DMS79 treated with DMSO at 0.1 percent for 48 hours (cell line): ENCODE data around the gene PRR7.
"Not testable (repeated sequence)": the region's sequence is repeated elsewhere in the genome, so short reads cannot be mapped to it uniquely, and the experiment has no call there.

ENCODE experiments used
- DNase-seq: peaks from one replicate; lab custom pipeline; 2025; lab: John Stamatoyannopoulos, UW

The PRR7 gene

DNA sequence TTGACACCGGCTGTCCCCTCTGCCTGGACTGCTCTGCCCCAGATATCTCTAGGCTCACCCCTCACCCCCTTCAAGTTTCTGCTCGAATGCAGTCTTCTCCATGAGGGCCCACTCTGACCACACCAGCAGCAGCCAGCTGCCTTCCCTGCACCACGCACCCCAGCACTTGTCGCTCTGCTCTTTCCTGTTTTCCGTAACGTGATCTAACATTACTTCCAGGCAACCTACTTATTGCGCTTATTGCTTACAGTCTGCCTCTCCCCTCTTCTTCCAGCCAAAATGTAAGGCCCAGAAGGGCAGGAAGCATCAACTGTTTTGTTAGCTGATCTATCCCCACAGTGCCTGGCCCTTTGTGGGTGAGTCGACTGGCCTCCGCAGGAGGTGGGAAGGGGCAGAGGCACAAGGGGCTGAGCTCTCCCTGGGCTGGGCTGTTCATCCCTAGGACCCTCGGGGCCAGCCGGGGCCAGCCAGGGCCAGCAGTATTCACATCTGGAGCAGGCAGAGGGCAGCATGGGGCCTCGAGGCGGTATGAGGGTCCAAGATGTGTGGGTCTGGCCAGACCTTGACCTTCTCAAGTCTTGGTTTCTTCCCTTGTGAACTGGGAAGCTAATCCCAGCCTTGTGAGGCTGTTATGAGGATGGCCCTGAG is 38.4 kb downstream of the PRR7 start:
- DNase-seq = no peak

DNA sequence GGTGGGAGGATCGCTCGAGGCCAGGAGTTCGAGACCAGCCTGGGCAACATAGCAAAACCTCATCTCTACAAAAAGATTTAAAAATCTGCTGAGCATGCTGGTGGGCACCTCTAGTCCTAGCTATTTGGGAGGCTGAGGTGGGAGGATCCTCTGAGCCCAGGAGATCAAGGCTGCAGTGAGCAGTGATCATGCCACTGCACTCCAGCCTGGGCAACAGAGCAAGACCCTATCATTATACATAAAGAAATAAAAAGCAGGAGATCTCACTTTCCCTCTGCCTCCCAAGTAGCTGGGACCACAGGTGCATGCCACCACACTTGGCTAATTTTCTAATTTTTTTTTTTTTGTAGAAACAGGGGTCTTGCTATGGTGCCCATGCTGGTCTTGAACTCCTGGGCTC is 39.1 kb downstream of the PRR7 start:
- not testable (repeated sequence) for DNase-seq

DNA sequence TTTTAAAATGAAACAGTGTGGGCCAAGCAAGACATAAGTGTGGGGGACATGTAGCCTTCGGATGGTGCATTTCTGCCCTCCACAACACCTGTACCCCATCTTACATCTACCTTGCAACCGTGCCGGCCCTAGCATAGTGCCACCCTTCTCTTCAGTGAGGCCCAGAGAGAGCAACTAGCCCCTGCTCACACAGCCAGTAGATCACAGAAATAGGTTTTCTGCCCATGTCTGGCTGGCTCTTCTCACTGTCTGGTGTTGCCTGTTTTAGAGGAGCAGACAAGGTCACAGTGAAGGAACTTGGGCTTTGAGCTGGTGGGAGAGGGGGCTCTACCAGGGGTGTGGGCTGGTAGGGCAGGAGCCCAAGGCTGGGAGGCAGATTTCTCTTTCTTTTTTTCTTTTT is 39.6 kb downstream of the PRR7 start:
- DNase-seq = no peak

DNA sequence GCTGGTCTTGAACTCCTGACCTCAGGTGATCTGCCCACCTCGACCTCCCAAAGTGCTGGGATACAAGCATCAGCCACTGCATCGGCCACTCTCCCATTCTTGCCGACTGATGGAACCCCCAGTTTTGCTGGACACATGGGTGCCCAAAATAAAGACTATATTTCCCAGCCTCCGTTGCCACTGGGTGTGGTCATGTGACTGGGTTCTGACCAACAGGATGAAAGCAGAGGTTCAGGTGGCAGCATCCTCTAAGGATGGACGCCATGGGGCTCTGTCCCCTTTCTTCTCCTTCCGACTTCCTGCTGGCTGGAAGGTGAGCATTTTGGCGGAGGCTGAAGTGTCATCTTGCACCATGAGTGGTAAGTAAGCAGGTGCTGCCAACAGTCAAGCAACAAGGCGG is 40.5 kb downstream of the PRR7 start:
- no peak for DNase-seq

DNA sequence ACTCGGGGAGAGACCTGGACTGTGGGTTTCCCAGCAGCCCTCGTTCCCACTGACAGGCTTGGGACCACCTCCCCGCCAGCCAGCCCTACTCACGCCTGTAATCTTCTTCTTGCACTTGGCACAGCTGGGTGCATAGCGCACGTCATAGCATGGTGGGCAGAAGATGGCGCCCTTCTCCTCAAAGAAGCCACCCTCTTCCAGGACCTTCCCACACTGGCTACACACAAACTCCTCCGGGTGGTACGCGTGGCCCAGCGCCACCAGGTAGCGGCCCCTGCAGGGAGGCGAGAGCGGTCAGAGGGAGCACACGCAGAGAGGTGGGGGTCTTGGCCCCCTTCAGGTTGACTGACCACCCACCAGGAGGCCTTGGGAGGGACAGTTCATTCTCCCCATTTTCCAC is 41.4 kb downstream of the PRR7 start:
- no peak for DNase-seq

DNA sequence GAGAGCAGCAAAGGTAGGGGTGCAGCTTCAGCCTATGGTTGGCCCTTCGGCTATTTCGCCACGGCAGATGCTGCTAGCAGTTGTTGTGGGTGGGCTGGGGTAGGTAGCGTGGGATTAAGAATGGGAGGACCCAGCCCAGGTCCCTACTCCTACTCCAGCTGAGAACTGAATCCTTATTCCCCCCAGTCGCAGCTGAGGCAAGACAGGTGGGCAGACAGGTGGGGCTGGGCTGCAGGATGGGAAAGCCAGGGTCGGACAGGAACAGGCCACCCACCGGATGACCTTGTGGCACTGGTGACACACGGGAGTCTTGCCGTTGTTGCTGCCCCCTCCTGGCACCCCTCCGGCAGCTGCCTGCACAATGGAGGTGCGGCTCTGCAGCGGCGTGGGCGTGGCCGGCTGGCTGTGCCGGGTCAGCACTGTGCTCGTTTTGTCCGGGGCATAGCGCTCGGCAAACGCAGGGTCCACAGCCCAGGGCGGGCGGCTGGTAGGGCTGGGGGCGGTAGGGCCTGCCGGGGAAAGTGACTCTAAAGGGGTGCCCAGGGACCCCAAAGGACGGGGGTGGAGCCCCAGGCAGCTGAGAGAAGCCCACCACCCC is 42.6 kb downstream of the PRR7 start:
- no peak for DNase-seq

DNA sequence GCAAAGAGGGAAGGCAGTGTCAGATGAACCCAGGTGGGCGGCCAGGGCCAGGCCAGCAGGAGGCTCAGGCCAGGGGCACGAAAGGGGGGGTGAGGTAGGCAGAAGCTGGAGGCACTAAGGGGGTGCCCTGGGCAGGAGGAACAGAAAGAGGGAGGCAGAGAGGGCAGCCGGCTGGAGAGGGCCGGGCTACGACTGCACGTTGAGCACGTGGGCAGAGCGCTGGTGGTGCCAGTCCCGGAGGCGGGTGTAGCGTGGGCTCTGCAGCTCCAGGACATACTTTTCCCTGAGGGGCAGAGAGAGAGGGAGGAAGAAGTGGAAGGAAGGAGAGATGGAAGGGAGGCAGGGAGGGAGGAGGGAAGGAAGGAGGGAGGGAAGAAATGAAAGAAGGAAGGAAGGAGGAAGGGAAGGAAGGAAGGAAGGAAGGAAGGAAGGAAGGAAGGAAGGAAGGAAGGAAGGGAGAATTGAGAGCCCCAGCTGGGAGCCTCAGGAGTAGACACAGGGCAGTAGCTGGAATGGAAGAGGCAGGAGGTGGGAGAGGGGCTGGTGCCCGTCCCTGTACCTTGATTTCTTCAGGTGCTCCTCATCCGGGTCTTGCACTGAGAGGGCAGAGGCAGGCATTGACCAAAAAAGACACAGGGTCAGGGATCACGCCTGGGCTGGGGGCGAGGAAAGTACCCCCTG is 43.8 kb downstream of the PRR7 start:
- no peak for DNase-seq

DNA sequence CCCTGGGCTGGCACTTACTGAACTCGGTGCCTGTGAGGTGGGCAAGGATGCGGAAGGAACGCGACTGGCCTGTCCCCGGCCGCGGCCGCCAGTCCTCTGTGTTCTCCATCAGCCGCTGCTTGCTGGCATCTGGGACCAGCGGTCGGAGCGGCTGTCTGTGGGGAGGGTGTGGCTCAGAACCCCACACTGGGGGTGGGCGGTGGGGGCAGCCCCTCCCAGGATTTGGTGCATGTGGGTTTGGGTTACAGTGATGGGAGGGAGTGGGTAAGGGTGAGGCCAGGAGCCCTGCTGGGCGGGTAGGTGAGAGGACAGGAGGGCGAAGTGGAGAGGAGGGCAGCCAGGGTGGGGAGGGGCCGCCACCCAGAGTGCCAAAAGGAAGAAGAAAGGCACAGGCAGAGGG is 44.4 kb downstream of the PRR7 start:
- DNase-seq = no peak

DNA sequence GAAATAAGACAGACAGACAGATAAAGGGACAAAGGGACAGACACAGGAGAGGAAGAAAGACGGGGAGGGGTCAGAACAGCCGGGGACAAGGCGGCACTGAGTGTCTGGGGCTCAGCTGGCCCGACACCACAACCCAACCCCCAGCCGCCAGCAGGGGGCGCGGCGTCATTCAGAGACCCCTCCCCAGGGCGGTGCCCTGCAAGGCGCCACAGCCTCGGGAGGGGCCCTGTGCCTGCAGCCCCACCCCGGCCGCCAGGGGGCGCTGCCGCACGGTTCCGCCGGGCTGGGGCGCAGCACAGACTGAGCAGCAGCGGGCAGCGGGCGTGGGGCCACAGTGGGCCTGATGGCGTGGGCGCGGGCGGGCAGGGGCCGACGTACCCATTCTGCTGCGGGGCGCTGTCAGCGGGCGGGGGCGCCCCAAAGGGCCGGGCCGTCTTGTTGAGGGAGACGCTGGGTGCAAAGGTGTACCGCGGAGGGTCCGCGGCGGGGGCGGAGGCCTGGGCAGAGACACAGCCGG is 44.9 kb downstream of the PRR7 start:
- DNase-seq = no peak

DNA sequence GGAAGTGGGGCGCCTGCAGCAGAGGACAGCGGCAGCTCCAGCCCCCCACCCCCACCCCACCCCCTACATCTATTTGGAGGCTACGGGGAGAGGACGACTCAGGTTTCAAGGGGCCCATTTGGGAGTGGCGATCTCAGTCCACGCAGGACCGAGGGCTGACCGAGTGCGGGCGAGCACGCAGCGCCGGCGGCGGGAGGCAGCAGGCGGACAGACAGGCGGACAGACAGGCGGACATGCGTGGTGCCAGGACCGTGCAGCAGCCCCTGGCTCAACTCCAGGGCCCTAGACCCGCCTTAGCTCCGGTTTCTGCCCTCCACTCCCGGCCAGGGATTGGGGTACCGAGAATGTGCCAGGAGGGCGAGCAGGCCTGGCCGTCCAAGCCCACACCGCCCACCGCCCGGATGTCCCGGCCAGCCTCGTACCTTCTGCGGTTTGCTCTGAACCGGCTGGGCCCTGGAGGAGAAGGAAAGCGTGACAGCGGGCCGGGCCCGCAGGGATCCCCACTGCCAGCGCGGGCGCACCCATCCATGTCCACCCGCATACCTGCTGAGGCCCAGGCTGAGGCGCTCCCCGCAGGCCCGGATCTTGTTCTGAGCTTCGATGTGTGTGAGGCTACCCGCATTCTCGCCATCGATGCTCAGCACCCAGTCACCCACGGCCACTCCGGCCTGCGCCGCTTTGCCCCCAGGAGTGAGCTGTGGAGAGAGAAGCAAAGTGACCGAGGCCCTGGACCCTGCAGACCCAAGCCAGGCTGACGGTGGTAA is 45.6 kb downstream of the PRR7 start:
- no peak for DNase-seq

DNA sequence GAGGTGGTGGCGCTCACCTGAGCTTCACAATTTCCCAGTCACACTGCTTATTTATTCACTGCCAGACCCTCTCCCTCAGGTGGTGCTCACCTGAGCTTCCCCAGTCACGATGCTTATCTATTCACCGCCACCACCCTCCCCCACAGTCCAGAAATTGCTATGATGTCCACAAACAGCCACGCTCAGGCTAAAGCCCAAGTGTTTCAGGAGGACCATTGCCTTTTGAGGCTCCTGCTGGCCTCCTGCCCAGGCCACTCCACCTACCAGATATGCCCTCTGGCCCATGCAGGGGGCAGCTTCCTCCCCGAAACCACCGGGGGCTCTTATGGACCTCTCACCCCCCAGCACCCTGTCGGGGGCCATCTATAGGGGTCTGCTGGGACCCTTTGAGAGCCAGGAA is 46.2 kb downstream of the PRR7 start:
- no peak for DNase-seq

DNA sequence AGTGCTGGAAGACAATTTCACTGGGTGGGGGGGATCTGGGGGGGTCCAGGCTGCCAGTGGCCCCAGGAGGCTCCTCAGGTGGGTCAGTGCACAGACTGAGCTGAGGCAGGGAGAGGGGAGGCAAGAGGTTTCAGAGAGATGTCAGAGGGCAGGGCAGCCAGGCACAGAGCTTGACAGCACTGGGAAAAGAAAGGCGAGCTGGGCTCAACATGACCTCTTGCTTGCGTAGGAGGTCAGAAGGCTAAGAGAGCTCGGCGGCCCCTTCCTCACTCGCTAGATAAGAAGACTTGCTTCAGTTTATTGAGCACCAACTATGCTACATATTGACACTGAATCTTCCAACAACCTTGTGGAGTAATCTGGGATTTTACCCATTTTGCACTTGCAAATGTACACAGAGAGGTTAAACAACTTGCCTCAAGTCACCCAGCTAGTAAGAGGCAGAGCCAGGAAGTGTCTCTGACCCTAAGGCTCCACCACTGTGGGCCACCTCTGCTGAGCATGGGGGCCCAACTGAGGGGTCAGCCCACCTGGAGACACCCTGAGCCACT is 47.3 kb downstream of the PRR7 start:
- no peak for DNase-seq

DNA sequence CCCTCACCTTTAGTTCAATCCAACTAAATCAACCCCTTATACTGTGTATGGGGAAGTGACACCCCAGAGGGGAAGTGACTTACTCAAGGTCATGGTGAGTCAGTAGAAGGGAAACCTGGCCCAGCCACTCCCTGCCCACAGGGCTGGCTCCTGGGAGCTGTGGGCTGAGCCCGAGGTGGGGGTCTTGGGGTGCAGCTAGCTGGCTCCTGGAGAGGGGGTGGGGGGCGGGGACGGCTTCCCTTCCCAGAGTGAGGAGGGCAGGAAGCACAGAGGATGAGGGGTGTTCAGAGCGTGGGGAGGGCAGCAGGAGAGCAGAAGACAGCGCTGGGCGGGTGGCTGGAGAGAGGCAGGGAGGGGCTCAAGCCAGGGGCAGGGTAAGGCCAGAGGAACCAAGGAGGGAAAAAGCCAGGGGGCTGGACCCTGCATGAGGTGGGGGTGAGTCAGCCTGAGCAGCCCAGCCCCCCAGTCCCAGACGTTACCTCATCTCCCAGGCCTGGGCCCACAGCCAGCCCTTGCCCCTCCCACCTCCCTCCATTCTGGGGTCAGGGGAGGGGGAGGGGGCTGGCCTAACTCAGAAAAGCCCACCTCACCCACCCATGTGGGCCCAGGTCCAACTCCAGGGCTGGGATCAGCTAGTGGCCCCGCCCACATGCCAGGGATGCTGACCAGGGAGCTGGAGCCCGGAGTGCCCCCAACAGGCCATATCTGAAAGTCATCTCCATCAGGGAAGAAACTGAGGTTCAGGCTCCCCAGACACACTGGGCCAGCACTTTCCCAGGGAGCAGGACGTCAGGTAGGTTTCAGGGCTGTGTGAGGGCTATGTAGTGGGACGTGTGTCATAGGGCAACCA is 48.0 kb downstream of the PRR7 start:
- no peak for DNase-seq

DNA sequence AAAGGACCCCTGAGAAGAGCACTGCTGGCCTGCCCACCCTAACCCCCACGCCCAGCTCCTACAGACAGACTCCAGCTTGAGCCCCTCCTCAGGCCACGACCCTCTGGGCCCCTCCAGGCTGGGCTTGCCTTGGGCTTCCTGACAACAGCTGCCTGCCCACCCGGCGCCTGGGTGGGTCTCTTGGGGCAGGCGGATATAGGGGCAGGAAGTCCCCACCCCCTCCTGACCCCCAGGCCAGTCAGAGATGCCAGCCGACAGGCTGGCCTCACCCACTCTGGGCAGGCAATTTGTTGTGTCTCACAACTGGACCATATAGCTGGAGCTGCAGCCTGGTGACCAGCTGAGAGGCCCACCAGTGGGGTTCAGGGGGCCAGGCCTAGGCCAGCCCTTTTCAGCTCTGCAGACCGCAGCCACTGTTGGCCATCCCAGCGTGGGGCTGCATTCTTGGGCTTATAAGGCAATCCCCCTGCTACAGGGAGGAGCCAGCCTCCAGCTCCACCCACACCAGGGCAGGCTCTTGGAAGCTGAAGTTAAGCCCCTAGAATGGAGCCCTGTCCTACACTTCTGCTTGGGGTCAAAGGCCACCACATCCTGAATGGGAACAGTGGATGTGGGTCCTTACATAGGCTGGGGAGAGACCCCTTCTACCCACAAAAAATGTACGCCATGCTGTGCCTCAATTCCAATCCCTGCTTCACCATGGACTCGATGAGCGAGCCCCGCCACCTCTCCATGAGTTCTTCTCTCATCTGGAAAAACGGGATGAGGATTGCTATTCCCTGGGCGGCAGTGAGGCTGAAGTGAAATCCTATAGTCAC is 48.8 kb downstream of the PRR7 start:
- DNase-seq = no peak

DNA sequence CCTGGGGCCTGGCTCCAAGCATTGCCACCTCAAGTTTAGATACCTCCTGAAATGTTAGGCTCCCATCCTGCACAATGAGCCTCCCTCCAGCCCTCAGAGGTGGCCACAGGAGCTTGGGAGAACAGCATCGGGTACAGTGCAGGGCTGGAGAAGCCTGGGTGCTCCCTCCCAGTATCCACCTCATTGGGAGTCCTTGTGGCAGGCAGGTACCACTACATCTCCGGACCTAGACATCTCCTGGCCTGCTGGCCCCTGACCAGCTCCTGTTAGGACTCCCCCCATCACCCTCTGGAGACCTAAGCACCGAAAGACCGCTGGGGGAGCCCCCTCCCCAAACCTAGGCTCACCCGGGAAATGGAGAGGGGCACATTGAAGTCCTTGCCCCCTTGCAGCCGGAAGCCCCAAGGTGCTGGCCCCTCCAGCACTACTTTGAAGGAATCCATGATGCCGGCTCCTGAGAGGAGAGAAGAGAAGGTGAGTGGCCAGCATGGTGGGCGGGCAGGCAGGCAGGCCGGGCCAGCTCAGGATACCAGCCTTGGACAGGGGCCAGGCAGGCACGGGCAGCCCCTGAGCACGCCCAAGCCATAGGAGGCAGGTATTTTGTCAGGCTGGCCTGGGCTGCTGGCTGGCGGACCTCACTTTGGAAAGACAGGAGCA is 49.6 kb downstream of the PRR7 start:
- no peak for DNase-seq

DNA sequence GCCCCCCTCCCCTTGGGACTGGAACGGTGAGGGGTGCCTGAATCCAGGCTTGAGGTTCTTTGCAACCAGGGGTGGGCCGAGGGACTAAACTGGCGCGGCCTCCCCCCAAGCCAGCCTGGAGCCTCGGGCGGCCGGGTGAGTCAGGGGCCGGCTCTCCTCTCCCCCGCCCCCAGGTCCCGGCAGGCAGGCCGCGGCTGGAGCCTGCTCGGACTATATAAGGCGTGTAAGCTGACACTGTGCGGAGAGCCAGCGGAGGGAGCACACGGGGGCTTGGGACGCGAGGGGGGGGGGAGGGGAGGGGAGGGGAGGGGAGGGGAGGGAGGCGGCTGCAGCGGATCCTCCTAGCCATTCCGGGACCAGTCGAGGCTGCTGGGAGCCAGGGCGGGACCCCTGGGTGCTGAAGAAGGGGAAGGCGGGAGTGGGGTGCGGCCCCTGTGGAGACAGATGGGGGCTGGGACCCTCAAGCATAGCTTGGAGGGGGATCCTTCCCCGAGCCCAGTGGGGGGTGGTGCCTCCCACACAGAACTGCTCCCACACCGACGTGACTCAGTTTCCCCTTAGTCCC is 50.2 kb downstream of the PRR7 start:
- DNase-seq = peak; percentile 21

DNA sequence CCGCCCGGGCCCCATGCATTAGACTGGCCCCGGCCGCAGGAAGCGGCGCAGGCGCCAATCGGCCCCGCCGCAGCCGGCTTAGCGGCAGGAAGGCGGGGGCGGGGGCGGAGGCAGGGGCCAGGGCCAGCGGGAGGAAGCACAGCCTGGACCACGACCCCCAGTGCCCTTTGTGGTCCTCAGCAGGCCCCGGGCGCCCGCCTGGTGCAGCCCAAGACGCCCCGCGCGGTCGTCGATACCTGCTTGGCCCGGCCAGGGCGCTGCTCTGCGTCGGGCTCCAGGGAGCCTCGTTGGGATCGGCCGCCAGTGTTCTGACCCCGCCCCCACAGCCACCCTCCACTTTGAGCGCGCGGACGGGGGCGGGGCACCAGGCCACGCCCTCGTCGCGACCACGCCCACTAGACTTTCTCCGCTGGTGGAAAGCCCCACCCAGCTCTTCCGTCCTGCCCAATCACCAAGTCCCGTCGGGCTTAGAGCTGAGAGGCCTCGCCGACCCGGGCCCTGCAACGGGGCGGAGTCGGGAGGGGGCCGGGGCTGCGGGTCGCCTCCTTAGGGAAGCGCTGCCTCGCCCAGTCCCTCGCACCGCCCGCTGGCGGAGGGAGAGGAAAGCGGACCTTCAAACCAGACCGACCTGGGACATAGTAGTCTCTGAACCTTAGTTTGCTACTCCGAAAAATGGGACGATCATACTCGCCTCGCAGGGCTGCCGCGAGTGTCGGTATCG is 50.8 kb downstream of the PRR7 start, which contains the start of gene PDLIM7:
Gene PDLIM7 (minus strand): TSS at position 313 of the 721 bp plus-strand sequence. CDS start 1,092 bp downstream, outside the sequence.
- DNase-seq = peak; percentile 69

DNA sequence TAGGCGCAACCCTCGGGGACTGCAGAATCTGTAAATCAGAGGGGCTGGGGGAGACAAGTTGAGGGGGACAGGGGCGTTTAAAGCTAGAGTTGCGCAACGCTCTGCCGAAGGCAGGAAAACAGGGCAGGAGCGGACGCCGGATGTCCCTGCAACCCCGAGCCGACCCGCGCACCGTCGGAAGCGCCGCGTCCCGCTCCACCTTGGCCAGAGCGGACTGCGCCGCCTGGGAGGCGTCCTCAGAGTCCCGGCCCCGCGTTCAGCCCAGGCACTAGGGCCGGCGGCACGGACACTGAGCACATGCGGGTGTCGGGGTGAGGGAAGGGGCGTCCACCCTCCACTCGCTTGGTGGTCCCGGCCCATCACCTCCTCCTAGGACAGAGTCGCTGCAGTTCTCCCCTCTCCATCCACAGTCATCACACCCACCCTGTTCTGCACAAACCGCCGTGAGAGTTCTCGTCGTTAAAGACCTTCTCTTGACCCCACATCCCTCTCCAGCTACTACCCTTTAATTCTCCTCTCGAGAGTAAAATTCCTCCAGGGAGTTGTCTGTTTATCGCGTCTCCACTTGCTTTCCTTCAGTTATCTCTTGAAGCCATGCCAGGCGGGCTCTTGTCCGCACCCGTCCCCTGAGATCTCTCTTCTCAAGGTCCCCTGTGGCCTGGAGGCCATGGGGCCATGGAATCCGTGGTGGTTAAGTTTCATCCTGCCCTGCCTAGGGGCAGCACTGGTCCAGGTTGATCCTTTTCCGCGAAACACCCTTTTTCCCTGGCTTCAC is 51.6 kb downstream of the PRR7 start:
- no peak for DNase-seq
